COLO668 (cell line): ENCODE results near the gene KCNJ1.

ENCODE experiments used
- DNase-seq: peaks from one replicate; lab custom pipeline; 2025; ENCODE audit not compliant: unreplicated experiment; lab: John Stamatoyannopoulos, UW

KCNJ1 gene

DNA sequence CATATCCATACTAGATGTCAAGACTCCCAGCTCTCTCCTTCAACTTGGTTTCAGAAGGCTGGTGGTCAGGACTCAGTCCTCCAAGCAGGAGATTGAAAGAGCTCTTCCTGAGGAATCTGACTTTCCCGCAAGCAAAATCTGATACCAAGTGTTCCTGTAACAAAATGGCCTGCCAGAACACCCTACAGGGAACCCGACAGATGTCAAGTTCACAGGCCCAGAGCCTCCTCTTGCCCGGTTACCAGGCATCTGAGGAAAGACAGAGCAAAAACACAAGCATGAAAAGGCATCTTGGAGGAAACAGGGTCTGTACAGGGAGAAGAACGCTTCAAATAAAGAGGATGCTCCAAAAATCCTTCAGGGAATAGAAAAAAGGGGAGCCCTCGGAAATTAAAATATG lies 15.4 kb upstream of the KCNJ1 start:
- DNase-seq, result no peak

DNA sequence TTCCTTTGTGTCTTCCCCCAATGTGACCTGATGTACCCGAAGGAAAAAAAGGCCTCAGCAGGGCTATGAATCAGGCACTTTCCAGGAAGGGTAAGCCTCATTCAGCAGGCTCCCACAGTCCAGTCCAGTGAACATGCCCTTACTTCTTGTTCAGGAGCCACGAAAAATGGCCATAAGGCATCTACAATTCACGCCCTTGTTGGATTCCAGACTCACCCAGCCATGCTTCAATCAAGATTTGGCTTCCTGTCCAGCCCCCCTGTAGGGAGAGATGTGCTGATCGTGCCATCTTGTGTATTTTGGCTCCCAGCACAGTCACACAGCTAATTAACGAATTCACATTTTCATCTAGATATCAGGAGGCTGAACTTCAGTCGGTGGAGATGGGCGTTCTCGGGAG lies 14.1 kb upstream of the KCNJ1 start:
- DNase-seq, result no peak

DNA sequence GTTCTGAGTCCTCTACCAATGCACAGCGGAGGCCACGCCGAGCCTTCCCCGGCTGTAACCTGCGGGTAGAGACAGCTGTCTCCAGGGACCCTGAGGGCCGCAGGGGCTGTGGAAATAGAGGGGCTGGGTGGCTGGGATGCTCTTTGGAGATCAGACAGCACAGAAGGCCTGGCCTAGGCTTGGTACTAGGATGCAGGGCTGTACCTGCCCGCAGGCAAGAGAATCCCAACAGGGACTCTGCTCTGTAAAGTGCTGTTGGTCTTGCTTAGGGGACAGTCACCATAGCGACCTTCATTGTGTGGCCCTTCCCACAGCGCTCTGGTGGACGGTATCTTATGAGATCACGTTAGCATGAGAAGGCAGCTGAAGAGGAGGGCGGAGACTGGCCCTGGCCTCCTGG lies 12.7 kb upstream of the KCNJ1 start:
- no peak for DNase-seq

DNA sequence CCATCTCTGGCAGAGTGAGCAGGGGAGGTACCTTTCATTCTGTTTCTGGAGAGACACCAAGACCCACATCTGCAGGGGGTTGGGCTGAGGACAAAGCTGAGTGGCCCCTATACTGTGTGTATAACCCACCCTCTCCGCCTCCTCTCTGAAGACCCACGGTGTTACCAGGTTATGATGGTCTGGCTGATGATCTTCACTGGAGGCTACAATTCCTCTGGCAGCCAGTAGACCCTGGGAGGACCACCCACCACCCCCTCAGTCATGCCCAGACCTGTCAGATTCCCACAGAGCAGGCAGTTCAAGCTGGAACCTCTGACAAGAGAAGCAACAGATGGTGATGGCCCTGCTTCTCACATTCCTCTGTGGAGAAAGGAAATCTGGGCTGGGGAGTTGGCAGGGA lies 11.4 kb upstream of the KCNJ1 start:
- DNase-seq, result no peak

DNA sequence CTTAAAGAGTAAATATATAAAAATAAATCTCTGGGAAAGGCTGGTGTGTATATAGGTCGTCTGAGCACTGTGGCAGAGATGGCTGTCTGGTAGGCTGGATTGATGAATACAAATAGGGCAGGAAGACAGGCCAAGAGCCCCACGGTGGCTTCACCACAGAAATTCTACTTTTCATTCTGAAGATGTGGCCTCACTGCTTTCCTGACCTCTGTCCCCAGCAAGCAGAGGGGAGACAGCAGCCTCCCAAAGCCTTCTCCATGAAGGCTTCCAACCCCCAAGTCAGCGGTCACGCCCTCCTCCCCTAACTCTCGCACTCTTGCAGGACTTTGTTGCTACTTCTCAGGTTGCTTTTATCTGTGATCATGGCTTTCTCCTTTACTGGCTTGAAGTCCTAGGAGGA lies 10.6 kb upstream of the KCNJ1 start:
- no peak for DNase-seq

DNA sequence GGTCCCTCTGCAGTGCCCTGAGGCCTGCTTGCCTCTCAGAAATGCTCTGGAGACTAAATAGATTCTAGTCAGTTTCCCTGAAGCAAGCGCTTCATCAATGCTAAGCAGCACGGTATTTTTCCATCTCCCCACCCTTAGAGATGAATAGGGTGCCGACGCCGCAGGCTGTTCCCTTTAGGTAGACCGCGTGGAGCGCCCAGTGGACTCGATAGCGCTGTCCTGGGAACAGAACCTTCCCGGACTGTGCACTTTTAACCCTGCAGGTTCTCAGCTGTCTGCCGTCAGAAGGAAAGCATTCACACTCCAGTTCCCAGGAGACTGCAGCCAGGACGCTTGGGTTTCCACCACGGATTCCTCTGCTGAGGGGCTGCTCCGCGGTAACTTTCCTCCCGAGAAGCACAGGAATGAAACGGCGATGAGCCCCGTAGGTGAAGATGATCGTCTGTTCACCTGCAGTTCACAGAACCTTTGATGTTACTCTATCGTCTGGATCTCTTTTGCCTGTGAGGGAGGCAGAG lies 9.1 kb upstream of the KCNJ1 start:
- no peak for DNase-seq

DNA sequence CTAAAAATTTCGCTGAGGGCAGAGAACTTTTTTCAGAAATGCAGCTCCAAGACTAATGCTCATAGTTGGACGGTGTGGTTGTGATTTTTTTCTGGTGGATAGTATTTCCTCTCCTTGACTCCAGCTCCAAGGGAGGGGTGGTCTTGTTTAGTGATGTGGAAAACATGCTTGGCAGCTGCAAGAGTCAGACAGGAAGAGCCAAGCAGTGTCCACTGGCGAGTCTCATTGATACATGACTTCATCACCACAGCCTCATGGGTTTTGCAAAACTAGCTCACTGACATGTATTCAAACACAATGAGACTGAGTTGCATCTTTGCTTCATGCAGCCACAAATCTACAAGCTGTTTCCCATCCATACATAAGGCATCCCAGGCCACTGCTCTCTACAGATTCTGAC lies 7.3 kb upstream of the KCNJ1 start:
- DNase-seq, result no peak

DNA sequence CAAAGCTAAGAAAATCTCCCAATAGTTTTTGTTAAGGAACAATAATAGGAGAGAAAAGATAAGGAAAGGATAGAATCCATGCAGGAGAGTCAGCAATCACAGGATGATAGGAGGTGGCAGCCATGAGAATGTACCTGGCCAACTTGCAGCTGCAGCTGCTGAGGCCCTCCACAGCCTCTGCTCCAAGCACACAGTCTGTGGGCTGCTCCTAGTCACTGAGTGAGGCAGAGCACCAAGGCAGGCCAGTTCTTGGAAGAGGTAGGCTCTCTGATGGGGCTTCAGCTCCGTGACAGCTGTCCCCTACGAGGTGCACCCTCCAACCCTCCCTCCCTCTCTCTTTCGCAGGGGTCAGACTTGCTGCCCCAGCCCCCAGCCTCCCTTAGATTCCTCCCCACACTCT lies 5.5 kb upstream of the KCNJ1 start:
- no peak for DNase-seq

DNA sequence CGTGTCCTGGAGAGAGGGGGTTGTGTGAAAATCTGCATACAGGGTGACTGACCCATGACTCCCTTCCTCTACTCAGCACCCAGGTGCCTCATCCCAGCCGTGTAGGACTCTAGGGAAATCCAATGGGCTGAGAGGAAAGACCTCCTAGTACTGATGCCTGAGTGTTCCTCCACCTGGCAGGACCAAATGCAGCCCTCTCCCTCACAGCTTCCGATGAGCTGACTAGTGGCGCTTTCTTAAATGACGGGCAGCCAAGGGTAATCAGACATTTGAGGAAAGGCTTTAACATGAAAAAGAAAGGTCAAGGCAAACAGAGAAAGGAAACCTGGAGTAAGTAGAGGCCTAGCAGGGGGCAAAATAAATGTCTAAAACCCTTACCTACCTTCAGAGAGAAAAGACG lies 5.0 kb upstream of the KCNJ1 start:
- DNase-seq, result no peak

DNA sequence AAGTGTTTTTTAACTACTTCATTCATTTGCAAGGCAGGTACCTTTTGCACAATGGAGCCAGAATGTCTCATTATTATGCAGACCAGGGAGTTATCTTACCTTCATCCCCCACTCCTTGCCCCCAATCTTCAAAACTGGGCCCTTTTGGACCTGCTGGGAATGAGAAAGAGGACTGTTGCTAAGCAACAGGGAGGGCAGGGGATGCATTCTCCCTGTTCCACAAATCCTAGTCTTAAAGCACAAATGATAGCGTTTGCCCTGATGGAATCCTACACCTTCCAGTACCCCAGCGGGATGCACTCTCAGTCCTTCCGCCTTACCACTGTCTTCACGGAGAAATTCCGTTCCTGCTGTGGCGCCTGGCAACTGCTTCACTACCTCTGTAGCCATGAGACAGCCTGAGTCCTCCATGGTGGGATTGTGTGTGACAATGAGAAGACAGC lies 4.1 kb upstream of the KCNJ1 start:
- DNase-seq, result no peak

DNA sequence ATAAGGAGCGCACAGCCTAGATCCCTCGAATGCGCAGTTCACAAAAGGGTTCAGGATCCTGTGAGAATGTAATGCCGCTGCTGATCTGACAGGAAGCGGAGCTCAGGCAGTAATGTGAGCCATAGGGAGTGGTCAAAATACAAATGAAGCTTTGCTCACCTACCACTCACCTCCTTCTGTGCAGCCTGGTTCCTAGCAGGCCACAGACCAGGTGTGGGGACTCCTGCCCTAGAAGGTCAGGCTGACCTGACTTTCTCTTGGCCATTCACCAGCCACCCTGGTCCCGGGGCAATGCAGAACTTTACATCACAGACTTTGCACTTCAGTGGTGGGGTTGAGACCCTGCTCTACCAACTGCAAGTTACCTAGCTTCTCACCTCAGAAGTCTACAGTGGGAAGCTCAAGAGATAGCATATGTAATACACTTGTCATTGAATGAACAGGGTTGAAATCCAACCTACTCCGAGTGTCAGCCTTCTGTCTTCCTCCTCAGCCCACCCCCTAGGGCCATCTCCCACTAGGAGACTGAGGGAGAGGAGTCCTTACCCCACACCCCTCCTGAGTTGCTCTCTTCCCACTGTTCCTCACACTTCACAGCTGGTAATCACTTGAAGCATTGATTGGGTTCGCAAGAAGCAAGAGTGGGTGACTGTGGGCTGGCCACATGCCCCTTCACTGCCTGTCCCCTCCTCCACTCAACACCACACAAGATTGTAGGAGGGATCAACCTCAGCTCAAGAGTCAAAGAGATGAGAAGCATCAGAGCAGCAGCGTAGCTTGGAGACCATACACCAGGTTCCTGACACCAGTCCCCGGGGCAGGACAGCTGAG lies 2.0 kb upstream of the KCNJ1 start:
- peak; percentile 17 for DNase-seq

DNA sequence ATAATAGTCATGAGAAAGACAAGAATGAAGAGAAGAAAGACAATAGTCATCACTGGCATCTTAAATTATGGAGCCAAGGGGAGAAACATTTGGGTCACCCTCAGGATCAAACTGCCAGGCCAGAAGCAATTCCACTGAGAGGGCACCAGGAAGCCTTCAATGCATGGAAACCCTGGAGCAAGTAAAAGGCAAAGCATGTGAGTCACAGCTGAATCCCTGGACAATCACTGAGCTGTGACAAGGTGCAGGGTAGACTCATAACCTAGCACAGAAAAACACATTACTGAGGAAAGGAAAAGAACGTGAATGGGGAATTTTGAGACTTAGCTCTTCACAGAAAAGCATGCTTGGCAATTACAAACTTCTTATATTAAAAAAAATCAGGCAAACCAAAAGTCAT lies 1.6 kb downstream of the KCNJ1 start:
- no peak for DNase-seq

DNA sequence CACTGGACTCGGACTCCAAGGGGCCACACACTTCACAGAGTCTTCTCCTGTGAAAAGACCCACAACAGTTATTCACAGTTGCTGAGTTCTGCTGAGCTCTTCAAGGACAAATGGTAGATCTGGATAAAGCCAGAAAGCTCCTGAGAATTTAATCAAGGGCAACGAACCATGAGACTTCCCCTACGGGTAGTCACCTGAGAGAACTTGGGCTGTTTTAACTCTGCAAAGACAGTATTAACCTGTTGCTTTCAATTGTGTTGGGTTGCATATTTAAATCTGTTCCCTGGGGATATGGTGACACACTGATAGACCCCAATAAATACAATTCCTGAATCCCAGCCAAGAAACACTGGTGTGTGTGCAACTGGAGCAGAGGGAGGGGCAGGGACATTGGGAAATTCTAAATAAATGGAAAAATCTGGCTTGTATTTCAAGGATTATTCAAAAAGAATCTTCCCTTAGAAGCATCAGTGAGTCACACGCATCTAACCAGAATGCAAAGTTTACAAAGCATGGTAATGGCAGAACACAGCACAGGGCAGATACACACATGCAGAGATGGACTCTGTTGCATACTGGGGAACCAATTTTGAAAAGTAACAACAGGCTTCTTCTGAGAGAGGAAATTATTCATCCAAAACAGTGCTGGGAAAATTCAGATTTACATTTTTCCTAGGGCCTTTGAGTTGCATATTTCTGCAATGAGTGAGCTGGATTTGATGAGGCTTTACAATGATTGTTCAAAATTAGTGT lies 4.0 kb downstream of the KCNJ1 start:
- no peak for DNase-seq

DNA sequence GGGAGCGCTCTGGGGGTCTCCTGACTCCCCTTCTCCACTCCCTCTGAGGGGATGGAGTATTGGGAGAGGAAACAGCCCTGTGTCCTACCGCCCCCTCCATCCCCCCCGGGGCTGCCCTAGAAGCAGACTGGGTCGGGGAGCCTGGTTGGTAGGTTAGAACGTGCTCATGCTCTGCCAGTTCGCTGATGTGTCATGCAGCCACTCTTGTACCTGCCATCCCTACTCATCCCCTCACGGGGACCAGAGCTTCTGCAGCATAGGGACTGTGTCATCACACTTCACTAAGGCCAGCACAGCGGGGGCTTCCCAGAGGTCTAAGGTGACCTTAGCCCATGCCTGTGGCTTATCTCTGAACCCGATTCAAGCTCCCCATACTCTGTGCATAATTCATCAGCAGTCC lies 4.7 kb downstream of the KCNJ1 start:
- DNase-seq, result no peak

DNA sequence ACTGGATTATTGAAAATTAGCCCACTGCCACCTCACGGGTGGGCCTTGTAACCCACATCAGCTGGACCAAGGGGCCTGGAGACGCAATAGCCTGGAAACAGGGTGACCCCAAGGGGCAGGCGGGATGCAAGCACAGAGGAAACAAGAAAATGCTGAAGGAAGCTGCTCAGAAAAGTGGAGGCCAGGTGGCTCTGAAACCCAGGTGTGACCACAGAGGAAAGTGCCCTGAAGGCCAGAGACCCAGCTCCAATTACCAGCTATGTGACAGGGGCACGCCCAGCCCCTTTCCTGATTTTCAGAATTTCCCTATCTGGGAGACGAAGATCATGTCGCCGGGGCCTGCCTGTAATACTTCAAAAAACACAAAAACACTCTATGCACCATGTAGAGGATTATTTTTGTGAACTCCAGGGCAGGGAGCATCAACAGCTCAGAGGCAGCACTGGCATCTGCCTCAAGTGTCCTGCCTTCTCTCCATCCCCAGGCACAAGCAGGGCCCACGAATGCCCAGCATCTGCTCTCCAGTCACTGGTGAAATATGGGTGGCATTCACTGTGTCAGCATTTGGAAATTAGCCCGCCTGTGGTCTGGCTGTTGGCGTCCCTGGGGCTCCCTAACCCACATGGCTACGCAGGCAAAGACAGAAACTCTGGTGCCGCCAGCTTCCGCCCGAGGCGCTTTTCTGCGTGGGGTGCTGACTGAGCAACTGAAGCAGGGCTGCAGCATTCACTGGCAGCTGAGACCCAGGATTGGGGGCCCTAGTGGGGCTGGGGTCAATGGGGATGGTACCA lies 6.3 kb downstream of the KCNJ1 start:
- no peak for DNase-seq

DNA sequence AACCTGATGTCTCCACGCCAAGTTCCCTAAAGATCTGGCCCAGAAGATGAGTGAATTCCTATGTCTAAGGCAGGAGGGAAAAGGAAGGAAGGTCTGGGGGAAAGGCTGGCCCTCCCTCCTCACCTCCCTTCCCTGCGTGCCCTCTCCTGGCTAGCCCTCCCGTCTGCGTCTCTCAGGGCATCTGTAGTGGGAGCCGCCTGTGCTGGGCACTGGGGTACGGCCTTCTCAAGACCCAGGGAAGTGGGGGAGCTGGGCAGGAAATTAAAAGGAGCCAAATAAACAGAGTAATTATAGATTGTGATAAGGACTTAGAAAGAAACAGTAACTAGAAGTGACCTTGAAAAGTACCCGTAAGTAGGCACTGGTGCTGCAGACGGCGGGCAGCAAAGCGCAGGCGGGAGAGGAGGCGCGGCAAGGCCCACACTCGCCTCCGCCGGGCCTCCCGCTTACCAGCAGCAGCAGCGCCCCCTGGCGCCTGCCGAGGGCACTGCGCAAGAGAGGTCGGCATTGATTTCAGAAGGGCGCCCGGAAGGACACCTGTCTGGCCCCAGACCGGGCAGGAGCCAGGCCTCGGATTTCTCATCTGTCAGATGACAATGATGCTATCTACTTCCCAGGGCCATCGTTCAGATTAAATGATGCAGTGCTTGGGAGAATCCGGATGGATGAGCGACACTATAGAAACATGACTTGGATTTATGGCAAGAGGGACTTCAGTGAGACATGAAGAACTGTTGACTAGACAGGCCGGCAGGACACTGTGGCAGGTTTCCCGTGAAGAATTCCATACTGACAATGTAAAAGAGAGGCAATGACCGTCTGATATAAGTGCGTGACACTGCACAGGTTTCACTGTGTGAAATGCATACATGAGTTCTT lies 7.3 kb downstream of the KCNJ1 start:
- DNase-seq, result peak; percentile 82

DNA sequence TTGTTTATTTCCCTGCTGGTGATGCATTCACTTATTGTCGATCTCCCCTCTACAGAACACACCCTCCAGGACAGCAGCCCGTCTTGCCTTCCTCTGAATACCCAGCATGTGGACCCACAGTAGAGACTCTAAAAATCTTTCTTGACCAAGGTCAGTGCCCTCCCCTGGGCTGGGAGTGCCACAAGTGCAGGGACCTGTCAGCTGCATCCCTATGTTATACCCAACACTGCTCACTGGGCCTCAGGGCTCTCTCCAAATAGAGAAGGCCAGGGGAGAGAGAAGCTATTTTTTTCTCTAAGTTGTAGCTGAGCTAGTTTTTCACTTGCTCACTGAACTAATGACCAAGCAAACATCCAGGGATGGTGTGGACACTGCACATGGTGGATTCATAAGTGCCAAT lies 9.8 kb downstream of the KCNJ1 start:
- DNase-seq, result no peak

DNA sequence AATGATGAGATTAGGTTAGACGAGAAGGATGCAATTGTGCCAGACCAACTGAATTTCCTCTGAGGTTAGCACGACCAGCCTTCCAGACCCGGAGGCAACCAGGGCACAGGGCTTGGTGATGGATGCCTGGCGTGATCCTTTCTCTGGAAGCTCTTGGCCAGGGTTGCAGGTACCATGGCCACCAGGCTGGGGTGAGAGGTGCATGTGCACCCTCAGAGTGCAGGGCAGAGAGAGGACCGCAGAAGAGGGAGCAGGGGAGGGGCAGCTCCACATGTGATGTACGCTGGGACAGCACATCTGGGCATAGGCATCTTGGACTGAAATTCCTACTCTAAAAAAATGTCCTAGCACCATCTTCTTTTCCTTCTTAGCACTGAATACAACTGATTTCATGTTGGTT lies 10.9 kb downstream of the KCNJ1 start:
- DNase-seq, result no peak

DNA sequence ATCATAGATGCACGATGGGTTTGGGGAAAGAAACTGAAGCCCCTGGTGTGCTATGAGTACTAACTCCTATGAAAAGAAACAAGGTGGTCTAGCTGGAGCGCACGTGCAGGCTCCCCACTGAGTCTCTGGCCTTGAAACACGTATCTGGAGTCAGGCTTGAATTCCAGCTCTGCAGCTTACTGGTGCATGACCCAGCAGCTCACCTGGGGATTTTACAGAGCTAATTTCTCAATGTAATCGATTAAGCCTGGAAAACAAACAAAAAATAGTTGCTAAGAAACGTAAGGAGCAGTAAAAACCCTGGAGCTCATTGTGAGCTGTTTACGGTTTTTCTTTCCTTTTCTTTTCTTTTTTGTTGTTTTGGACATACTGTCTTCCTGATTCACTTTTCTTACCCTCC lies 12.3 kb downstream of the KCNJ1 start:
- DNase-seq, result peak; percentile 13

DNA sequence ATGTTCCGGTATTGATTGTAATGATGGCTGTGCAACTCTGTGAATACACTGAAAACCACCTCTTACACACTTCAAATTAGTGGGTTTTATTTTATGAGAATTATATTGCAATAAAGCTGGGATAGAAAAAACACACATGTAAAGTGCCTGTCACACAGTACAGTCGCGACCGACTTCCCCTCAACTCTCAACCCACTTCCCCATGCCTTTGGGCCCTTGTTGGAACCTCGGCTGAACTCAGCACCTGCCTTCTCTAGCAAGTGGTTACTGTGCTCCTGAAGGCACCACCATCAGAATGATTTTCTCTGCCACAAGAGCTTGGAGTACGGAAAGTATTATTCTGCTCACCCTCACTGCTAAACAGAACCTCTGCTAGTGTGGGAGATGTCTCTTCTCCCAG lies 13.5 kb downstream of the KCNJ1 start:
- DNase-seq, result no peak
